ENCODE data around the gene TMED7. TPM values are rescaled to one million over a fixed set of nuclear protein-coding genes. Genes with fewer than 3 reads are reported as not detected.
"Not testable (repeated sequence)": the region's sequence is repeated elsewhere in the genome, so short reads cannot be mapped to it uniquely, and the experiment has no call there.

The TMED7 gene
- total RNA-seq, 1 donor from 2014 or later = 121 TPM

DNA sequence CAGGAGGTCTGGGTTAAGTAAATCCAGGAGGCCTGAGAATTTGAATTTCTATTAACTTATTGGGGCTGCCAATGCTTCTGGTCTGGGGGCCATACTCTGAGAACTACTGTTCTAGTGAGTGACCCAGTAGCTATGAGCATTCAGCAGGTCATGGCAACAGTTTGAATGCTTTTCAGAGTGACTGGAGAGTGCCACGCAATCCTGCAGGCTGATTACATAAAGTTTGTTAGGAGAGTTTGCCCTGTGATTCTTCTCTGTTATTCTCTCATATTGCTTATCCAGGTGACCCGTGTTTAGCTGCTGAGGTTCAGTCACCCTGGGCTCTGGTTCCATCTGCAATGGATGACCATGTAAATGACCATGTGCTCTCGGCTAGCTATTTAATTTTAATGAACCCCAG, 22.2 kb upstream of the TMED7 start:
- Histone ChIP-seq H3K27me3 (ENCODE audit: control insufficient read depth, insufficient read depth, low read length) (no peaks in the 10 kb centered on the region), H3K4me3 (ENCODE audit: low read depth, low read length) (no peak overlapping the region), H3K36me3 (ENCODE audit: control insufficient read depth, insufficient read depth, low read length) (no peaks in the 10 kb centered on the region)
- TF ChIP-seq, protein P1, sequence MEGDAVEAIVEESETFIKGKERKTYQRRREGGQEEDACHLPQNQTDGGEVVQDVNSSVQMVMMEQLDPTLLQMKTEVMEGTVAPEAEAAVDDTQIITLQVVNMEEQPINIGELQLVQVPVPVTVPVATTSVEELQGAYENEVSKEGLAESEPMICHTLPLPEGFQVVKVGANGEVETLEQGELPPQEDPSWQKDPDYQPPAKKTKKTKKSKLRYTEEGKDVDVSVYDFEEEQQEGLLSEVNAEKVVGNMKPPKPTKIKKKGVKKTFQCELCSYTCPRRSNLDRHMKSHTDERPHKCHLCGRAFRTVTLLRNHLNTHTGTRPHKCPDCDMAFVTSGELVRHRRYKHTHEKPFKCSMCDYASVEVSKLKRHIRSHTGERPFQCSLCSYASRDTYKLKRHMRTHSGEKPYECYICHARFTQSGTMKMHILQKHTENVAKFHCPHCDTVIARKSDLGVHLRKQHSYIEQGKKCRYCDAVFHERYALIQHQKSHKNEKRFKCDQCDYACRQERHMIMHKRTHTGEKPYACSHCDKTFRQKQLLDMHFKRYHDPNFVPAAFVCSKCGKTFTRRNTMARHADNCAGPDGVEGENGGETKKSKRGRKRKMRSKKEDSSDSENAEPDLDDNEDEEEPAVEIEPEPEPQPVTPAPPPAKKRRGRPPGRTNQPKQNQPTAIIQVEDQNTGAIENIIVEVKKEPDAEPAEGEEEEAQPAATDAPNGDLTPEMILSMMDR (IDR thresholded peaks at IDR 0.05; ENCODE audit: insufficient read depth, low read length, poor library complexity, severe bottlenecking) = no peak
- no peak for DNase-seq (ENCODE audit: low read depth)

DNA sequence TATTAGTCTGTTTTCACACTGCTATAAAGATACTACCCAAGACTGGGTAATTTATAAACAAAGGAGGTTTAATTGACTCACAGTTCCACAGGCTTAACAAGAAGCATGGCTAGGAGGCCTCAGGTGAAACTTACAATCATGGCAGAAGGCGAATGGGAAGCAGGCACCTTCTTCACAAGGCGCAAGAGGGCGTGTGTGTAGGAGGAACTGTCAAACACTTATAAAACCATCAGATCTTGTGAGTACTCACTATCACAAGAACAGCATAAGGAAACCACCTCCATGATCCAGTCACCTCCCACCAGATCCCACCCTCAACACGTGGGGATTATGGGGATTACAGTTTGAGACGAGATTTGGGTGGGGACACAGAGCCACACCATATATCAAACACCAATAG, 19.6 kb upstream of the TMED7 start:
- not testable (repeated sequence) for H3K36me3 ChIP-seq (ENCODE audit: control insufficient read depth, insufficient read depth, low read length); DNase-seq (ENCODE audit: low read depth); H3K4me3 ChIP-seq (ENCODE audit: low read depth, low read length); H3K27me3 ChIP-seq (ENCODE audit: control insufficient read depth, insufficient read depth, low read length)

DNA sequence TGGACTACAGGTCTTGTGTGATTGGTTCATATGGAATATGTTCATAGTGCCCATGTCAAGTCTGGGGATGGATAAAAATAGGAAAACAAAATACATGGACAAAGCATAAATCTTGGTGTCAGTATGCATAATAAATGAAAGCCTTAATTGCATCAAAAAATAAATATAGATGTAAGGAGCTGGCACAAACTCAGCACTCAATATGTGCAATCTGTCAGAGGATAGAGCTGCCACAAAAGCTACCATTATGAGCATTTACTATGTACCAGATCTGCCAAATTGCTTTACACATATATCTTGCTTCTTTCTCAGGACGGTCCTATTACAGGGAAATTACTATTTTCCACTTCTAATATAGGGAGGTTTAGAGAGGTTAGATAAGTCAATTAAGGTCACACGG, 18.2 kb upstream of the TMED7 start:
- Histone ChIP-seq H3K36me3 (ENCODE audit: control insufficient read depth, insufficient read depth, low read length) (no peaks in the 10 kb centered on the region), H3K4me3 (ENCODE audit: low read depth, low read length) (no peak overlapping the region), H3K27me3 (ENCODE audit: control insufficient read depth, insufficient read depth, low read length) (no peaks in the 10 kb centered on the region)
- no peak for DNase-seq (ENCODE audit: low read depth)
- TF ChIP-seq, protein P1 (IDR thresholded peaks at IDR 0.05; ENCODE audit: insufficient read depth, low read length, poor library complexity, severe bottlenecking) = no peak

DNA sequence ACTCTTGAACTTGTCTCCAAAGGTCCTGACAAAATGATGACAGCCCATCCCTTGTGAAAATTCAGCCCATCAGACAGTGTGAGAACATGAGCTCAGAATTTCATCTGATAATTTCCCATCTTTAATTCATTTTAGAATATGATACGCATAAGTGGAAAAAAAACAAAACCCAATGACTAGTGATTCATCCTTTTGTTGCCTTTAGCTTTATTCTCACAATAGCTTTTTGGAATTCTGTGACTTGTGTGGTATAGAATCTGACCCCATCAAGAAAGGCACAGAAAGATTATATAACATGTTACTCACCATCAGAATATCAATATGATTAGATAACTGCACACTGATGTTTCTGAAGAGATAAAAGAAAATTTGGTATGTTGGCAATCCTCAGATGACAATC, 16.1 kb upstream of the TMED7 start:
- Histone ChIP-seq H3K4me3 (ENCODE audit: low read depth, low read length) (no peak overlapping the region), H3K27me3 (ENCODE audit: control insufficient read depth, insufficient read depth, low read length) (no peaks in the 10 kb centered on the region), H3K36me3 (ENCODE audit: control insufficient read depth, insufficient read depth, low read length) (no peaks in the 10 kb centered on the region)
- DNase-seq (ENCODE audit: low read depth) = no peak
- TF ChIP-seq, protein P1 (IDR thresholded peaks at IDR 0.05; ENCODE audit: insufficient read depth, low read length, poor library complexity, severe bottlenecking) = no peak

DNA sequence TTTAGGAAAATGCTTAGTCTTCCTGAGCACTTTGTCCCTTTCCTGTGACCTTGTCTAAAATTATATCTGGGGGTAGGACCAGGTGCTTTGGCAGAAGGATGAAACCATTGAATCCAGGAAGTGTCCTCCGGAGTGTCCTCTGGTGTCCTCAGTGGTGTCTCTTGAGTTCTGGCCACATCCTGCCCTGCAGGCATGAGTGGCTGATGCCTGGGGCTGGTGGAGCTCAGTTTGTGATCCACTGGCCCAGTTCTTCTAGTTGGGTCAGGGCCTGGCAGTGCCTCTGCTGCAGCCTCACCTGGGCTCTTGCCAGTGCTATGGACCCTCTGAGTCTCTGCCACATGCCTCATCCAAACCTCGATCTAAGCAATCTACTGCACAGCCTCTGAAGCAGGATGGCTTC, 14.4 kb upstream of the TMED7 start:
- Histone ChIP-seq H3K27me3 (ENCODE audit: control insufficient read depth, insufficient read depth, low read length) (no peaks in the 10 kb centered on the region), H3K36me3 (ENCODE audit: control insufficient read depth, insufficient read depth, low read length) (no peaks in the 10 kb centered on the region), H3K4me3 (ENCODE audit: low read depth, low read length) (no peak overlapping the region)
- DNase-seq (ENCODE audit: low read depth) = no peak
- TF ChIP-seq, protein P1 (IDR thresholded peaks at IDR 0.05; ENCODE audit: insufficient read depth, low read length, poor library complexity, severe bottlenecking) = no peak

DNA sequence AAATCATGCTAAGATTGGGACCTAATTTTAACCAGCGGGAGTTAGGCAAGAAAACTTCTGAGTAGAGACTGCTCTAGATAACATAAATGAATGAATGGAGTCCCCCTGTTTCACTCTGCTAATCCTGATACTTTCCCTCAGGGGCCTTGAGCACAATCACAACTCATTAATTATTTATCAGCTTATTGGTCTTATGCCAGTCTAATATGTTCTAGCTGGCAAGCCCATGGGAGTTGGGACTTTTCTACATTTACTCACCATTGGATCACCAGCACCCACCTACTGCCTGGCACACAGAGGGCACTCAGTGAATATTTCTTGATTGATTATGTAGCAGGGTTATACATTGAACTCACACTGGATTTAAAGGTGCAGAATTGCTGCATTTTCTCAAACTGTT, 13.5 kb upstream of the TMED7 start:
- Histone ChIP-seq H3K27me3 (ENCODE audit: control insufficient read depth, insufficient read depth, low read length) (no peaks in the 10 kb centered on the region), H3K36me3 (ENCODE audit: control insufficient read depth, insufficient read depth, low read length) (no peaks in the 10 kb centered on the region), H3K4me3 (ENCODE audit: low read depth, low read length) (no peak overlapping the region)
- TF ChIP-seq, protein P1 (IDR thresholded peaks at IDR 0.05; ENCODE audit: insufficient read depth, low read length, poor library complexity, severe bottlenecking) = no peak
- no peak for DNase-seq (ENCODE audit: low read depth)

Measured in kidney epithelial cell (primary cell).